Esophagus muscularis mucosa (tissue), 4 donors: Measurements from ENCODE around the gene PCDHGC4. TPM values are rescaled to one million over a fixed set of nuclear protein-coding genes. Genes with fewer than 3 reads are reported as not detected.

Source experiments
- DNase-seq: peaks from one replicate; pipeline ENCODE4 v3.0.0-alpha.2; 2017; ENCODE audit errors: extremely low spot score
- H3K27ac ChIP-seq, 4 donors: fragments of 200-600 bp; sonication (generic); replicated peaks in 1 of 4; 1 replicate in 3 of 4; 2 replicates in 1 of 4; pipeline ENCODE4 v1.5.1; 2016 to 2019; ENCODE audit warnings: mild to moderate bottlenecking in 1 of 4
- H3K27me3 ChIP-seq, 4 donors: fragments of 200-600 bp; sonication (generic); one replicate each; pipeline versions ENCODE4 v1.5.1 to v1.6.0; 2016 to 2019
- H3K36me3 ChIP-seq, 4 donors: fragments of 200-600 bp; sonication (generic); one replicate each; pipeline ENCODE4 v1.5.1; 2016 to 2019
- H3K4me1 ChIP-seq, 4 donors: fragments of 200-600 bp; sonication (generic); one replicate each; pipeline ENCODE4 v1.5.1; 2016 to 2019
- H3K4me3 ChIP-seq, 4 donors: fragments of 200-600 bp; sonication (generic); 1 replicate in 2 of 4; 2 replicates in 2 of 4; pipeline ENCODE4 v1.5.1; 2016 to 2019; ENCODE audit warnings: mild to moderate bottlenecking in 4 of 4, moderate library complexity in 1 of 4
- H3K9me3 ChIP-seq, 4 donors: fragments of 200-600 bp; sonication (generic); 1 replicate in 3 of 4; 2 replicates in 1 of 4; pipeline ENCODE4 v1.5.1; 2016 to 2019
- CTCF ChIP-seq, 3 experiments: fragments of 200-600 bp in 2 of 3; fragments of 450-650 bp in 1 of 3; sonication (generic) in 2 of 3; IDR thresholded peaks; one replicate each; pipeline ENCODE4 v1.5.1; 2017 to 2019; ENCODE audit warnings: antibody characterized with exemption in 3 of 3, mild to moderate bottlenecking in 2 of 3, moderate library complexity in 1 of 3
- EP300 ChIP-seq: sonication (generic); formaldehyde crosslinking; IDR thresholded peaks from one replicate; pipeline ENCODE4 v1.6.1; 2017; ENCODE audit warnings: antibody characterized with exemption
- POLR2A ChIP-seq: fragments of 450-650 bp; IDR thresholded peaks from one replicate; pipeline ENCODE4 v1.6.1; 2017; ENCODE audit warnings: antibody characterized with exemption, moderate library complexity, mild to moderate bottlenecking, low read depth
- POLR2AphosphoS5 ChIP-seq, 2 donors: sonication (generic); formaldehyde crosslinking; IDR thresholded peaks; one replicate each; pipeline ENCODE4 v1.6.1; 2017; ENCODE audit warnings: antibody characterized with exemption in 2 of 2
- WGBS: methylation state at CpG from one replicate; pipeline ENCODE4 v1.1.5; 2018; 5-methylcytosine and 5-hydroxymethylcytosine counted together
- intact Hi-C: fragments of 100-400 bp; cut with DNase I; formaldehyde crosslinking; loops from one replicate; pipeline ENCODE4 v1.15.1; 2023
- total RNA-seq, 4 donors: library from RNA; depleted of rRNA; stranded (reverse); fragments of >200 nt; gene quantifications; one replicate each; pipeline versions ENCODE4 v1.1.0 to v1.2.1, GENCODE V29; 2016

The PCDHGC4 gene
- total RNA-seq, 4 donors from 2014 or later, result 0.91 to 3.3 (median 2.0) TPM

GRCh38 chr5:141441571-141442170 is 43.2 kb upstream of the PCDHGC4 start:
- Histone ChIP-seq H3K36me3 (peaks cover 0 to 4% (median 0%) of the 10 kb centered on the region in 4 donors), H3K9me3 (peaks cover 0 to 79% (median 65%) of the 10 kb centered on the region in 4 donors), H3K4me3 (no peak overlapping the region), H3K4me1 (peaks cover 0 to 4% (median 0%) of the 10 kb centered on the region in 4 donors), H3K27me3 (no peaks in the 10 kb centered on the region), H3K27ac (no peak overlapping the region)
- TF ChIP-seq POLR2AphosphoS5 (IDR thresholded peaks at IDR 0.05), result no peak
- TF ChIP-seq EP300, result no peak
- no peak for TF ChIP-seq CTCF (IDR thresholded peaks at IDR 0.05)
- TF ChIP-seq POLR2A, result no peak
- intact Hi-C loops, result no loop called here
- no peak for DNase-seq
- WGBS, result 59% methylated on average over 27 of the region's 50 CpGs

GRCh38 chr5:141465351-141465750 is 19.5 kb upstream of the PCDHGC4 start:
- Histone ChIP-seq H3K4me3 (no peak overlapping the region), H3K27ac (no peak overlapping the region), H3K9me3 (no peaks in the 10 kb centered on the region), H3K27me3 (no peaks in the 10 kb centered on the region), H3K36me3 (peaks cover 0 to 8% (median 0%) of the 10 kb centered on the region in 4 donors), H3K4me1 (no peaks in the 10 kb centered on the region)
- intact Hi-C loops, result no loop called here
- TF ChIP-seq EP300 (no peak), POLR2A (no peak), CTCF (IDR thresholded peaks at IDR 0.05) (no peak), POLR2AphosphoS5 (IDR thresholded peaks at IDR 0.05) (no peak)
- 94% methylated on average over 3 of the region's 3 CpGs for WGBS
- no peak for DNase-seq

- Histone ChIP-seq H3K9me3 (no peaks in the 10 kb centered on the region), H3K4me1 (peaks cover 39 to 49% (median 48%) of the 10 kb centered on the region in 4 donors), H3K4me3 (peak within 1 kb of the TSS; percentile 64 to 75 (median 68)), H3K27me3 (no peaks in the 10 kb centered on the region), H3K27ac (peak within 1 kb of the TSS; percentile 84 to 93 (median 89)), H3K36me3 (peaks cover 0 to 6% (median 0%) of the 10 kb centered on the region in 4 donors)
- WGBS, result 1% methylated on average over 22 of the region's 28 CpGs
- intact Hi-C loops, result loop anchor here (2.0 to 5.0 kb wide), 2 partner anchors 39 to 82 kb away; no protein-coding TSS in a partner anchor
- peak; percentile 97 for DNase-seq
- TF ChIP-seq EP300 (no peak), POLR2AphosphoS5 (IDR thresholded peaks at IDR 0.05) (peak; percentile 87), CTCF (IDR thresholded peaks at IDR 0.05) (peak; percentile 40 to 64 (median 58)), POLR2A (no peak)
These were observed 9.2 kb upstream of the PCDHGC4 start, which contains the start of gene PCDHGC3 for GRCh38 chr5:141475625-141476131. PCDHGC3 (plus strand) TSS chr5:141475966; CDS start chr5:141476117, 151 bp downstream.

GRCh38 chr5:141476132-141476911 is 8.5 kb upstream of the PCDHGC4 start:
- WGBS, result 0% methylated on average over 28 of the region's 58 CpGs
- peak overlapping the region; percentile 64 to 75 (median 68) for H3K4me3 ChIP-seq
- peaks cover 39 to 55% (median 54%) of the 10 kb centered on the region in 4 donors for H3K4me1 ChIP-seq
- intact Hi-C loops, result loop anchor here (2.0 to 5.0 kb wide), 2 partner anchors 38 to 81 kb away; no protein-coding TSS in a partner anchor
- H3K27ac ChIP-seq, result peak overlapping the region; percentile 84 to 93 (median 89)
- no peak for DNase-seq
- H3K27me3 ChIP-seq, result no peaks in the 10 kb centered on the region
- no peaks in the 10 kb centered on the region for H3K9me3 ChIP-seq
- H3K36me3 ChIP-seq, result peaks cover 0 to 6% (median 0%) of the 10 kb centered on the region in 4 donors
- TF ChIP-seq POLR2AphosphoS5 (IDR thresholded peaks at IDR 0.05), result peak; percentile 23 to 41
- no peak for TF ChIP-seq POLR2A
